GM19372 (cell line): ENCODE results near the gene PIP5K1C.

Experiments
- ATAC-seq: cut with Tn5 transposase; IDR thresholded peaks from one replicate; pipeline ENCODE4 v1.9.1; 2021; ENCODE audit warnings: mild to moderate bottlenecking, low read depth, moderate library complexity; ENCODE audit not compliant: unreplicated experiment

The PIP5K1C gene

DNA sequence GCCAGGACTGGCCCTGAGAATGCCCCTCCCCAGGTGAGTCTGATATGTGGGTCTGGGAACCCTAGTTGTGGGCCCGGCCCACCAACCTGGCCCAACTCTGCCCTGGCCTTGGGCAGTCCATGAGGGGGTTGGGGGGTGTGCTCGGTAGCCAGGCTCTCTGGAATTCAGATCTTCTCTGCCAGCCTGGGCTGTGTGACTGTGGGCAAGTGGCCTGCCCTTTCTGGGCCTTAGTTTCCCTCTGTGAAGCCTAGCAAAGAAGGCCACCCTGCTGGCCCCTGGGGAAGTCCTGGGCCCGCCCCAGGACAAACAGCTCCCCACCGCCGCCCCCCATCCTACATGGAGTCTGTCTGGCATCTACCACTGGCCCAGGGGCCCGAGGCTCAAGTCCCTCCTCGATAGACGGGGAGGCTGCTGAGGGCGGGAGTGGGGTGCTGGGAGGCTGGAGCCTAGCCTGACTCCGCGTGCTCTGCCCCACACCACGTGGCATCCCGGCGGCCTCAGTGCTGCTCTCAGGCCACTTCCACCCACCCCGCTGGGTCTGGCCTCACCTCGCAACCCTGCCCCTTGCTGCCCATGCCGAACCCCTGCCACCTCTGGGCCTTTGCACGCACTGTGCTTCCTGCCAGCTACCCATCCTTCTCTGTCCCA is 85.3 kb downstream of the PIP5K1C start:
- no peak for ATAC-seq

DNA sequence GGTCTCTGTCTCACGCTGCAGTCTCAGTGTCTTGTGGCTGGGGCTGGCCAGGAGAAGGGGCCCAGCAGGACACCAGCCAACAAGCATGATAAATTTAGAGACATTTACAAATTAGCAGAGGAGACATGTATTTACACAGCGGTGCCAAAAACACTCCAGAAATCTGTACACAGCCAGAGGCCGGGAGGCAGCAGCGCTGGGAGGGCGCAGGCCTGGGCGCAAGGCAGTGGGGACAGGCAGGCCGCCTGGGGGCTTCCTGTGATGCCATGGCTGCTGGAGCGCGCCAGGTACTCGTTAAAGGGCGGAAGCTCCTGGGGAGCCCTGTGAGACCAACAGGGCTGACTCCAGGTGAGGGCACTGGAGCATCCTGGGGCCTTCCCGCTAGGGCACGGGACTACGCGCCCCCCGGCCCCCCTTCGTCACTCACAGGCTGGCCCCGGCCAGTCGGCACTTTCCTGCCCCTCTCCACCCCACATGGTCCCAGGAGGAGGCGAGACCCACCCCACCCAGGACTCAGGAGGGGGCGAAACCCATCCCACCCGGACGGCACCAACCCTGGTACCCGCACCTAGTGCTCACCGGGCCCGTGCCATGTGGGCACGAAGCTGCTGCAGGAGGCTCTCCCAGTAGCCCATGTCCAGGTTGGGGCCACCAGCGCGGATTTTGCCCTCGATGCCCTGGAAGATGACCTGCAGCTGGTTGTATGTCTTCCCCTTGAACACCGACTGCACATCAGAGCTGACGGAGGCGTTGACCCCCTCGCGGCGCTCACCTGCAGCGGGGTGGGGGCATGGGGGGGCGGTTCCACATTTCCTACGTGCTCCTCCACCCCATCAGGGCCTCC is 86.2 kb downstream of the PIP5K1C start:
- no peak for ATAC-seq

DNA sequence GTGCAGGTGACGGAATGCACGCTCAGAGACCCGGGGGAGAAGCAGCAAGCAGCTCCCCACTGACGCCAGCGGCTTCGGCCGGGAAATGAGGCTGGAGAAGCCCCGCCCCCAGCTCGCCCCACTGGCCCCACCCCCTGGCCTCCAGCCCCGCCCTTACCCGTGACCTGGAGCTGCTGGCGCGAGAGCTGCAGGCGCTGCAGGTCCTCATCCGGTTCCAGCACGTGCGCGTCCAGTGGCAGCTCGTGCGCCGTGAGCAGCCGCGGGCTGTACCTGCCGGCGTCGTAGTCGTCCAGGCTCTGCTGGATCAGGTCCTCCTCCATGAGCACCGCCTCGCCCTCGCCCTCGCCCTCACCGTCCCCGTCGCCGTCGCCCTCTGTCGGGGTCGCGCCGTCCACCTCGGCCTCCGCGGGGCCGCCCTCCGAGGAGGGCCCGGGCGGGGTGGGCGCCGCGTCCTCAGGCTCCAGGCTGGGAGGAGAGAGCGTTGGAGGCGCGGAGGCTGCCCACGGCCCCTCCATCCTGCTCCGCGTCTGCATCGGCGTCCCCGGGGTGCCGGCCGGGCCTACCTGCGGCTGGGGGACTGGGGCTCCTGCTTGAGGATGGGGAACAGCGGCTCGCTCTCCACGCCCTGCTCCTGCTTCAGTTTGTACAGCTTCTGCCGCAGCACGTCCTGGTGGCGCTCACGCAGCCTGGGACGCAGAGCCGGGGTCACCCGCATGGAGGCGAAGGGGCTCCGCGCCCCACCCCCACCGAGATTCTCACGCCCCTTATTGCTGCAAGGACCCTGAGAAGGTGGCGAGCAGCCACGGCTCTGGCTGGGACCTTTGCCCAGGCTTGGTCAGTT is 87.1 kb downstream of the PIP5K1C start:
- no peak for ATAC-seq

DNA sequence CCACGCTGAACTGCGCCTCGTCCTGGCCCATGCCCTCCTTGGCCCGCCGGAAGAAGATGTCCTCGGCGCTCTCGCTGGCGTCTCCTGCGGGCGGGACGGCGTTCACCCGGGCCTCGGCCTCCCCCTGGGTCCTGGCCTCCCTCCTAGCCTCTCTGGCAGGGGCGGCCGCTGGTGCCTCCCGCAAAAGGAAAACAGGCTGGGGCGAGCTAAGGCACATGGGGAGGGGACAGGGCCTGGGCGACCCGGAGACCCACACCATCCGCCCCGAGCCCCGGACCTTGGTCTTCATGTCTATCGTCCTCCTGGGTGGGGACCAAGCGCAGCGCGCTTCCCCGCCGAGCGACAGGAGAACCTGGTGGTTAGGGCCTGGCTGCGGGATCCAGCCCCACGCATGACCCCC is 87.9 kb downstream of the PIP5K1C start:
- no peak for ATAC-seq

DNA sequence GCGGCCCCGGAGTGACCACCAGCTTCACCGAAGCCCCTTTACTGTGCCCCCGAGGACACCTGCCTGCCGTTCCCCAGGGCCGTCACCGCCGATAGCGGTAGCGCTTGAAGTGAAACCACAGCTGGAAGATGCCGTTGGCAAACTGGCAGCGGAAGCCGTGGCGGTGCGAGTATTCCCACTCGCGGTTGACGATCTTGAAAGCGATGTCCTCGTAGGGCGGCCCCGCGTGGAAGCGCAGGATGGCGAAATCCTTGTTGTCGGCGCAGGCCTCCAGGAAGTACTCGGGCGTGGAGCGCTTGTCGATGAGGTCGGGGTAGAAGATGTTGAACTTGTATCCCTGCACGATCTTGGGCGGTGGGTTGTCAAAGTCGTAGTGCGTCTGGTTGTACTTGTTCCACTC is 88.4 kb downstream of the PIP5K1C start:
- no peak for ATAC-seq

DNA sequence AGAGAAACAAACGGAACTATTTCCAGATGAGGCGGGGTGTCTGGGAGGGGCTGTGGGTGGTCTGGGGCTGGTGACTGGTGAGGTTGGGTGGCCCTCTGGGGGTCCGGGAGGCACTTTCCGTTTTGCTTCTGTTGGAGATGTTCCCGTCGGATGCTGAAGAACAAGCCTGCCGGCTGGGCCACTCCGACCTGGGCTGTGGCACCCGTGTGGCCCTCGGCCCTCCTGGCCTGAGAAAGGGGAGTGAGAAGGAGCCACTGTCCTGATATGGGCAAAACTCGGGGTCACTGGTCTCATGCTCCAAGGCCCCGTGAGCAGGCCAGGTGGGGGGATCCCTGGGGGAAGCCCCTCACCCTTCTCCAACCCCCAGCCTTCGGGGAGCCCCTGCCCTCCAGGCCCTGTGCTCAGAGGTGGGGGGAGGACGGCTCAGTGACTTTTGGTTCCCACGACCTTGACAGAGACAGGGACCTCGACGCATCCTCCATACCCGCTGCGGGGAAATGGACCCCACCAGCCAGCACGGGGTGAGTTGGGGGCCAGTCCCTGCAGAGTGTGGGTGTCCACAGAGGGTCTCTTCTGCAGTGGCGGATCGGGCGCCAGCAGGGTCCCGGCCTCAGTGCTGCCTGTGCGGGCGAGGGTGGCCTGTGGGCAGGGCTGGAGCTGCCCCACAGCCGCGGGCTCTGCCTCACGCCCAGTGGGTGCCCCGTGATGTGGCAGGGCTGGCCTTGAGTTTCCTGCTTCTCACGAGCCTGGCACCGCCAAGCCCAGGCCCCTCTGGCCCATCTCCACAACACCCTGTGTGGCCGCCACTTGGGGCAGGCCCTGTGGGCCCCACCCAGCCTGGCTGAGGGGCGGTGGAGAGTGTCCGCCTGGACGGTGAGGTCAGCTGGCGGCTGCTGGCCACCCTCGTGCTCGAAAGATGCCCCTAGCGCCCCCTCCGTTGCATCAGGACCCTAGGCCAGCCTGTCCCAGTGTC is 89.2 kb downstream of the PIP5K1C start:
- ATAC-seq = no peak

DNA sequence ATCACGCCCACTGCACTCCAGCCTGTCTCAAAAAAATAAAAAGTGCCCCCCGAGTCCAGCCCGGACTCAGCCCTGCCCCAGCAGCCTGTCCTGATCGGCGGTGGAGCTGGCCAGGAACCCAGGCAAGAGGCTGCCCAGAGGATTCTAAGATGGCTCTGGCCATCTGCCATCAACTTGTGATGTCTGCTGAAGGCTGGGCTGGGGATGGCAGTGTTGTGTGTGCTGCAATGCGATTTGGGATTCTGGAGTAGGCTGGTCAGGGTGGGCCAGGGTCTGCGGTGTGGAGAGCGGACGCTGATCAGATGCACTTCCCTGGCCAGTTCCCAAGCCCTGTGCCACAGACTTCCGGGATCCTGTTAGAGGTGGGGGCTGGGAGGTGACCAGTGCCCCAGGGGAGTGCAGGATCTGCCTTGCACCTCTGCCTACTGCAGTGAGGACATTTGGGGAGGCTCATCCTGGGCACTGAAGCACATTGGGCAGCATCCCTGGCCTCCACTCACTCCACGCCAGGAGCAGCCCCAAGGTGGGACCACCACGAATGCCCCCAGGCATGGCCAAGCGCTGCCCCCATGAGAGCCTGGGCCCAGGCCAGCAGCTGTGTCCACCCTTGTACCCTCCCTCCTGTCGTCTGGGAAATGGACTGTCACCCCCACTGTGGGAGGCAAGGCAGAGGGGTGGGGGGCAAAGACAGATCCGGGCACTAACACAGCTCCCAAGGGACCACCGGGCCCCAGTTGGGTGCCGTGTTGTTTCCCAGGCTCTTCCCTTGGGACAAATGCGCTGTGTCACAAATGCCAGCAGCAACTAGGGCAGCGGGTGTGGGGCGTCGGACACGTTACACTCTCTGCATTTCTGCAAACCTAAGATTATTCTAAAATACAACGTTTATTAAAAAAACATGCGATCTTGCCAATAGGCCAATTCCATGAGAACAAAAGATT is 90.2 kb downstream of the PIP5K1C start:
- ATAC-seq = no peak

DNA sequence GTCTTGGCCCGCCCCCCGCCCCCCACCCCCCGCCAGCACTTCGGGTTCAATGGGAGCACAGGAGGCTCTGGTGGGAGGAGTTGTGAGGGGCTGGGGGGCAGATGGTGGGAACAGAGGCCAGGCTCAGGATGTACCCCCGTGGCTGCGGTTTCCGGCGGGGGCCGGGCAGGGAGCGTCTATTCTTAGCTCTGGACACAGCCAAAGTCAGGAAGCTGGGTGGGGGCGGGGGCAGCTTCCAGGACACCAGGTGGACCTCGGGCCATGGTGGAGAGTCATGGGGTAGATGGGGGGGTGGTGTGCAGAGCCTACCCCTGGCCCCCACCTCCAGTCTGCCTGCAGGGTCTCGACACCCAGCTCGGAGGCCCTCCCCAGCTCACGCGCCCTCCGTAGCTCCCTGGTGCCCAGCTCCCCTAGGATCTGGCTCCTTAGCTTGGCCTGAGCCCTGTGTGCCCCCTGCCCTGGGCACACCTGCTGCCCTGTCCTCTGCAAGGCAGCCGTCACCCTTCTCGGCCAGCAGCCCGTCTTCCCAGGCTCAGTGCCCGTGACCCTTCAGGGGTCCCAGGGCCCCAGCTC is 91.4 kb downstream of the PIP5K1C start:
- no peak for ATAC-seq

DNA sequence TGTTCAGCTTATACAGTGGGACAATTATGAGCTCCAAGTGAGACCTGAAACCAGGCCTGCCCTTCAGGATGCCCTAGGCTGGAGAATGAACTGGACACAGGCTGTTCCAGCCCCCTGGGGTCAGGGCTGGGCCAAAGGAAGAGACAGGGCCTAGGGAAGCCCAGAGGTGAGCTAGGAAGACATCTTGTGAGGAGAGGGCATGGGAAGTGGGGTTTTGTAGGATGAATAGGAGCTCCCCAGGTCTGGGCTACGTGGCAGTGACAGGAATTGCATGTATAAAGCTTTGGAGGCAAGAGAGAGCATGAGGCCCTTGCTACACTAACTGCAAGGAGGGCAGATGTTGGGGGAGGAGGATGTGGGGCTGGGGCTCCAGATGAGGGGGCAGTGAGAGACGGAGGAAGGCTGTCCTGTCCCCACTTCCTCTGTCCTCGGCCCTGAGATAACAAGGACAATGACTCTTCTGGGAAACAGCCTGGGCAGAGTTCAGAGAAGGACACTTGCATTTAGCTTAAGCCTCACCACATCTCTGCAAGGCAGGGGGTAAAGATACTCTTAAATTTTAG is 92.1 kb downstream of the PIP5K1C start:
- no peak for ATAC-seq

DNA sequence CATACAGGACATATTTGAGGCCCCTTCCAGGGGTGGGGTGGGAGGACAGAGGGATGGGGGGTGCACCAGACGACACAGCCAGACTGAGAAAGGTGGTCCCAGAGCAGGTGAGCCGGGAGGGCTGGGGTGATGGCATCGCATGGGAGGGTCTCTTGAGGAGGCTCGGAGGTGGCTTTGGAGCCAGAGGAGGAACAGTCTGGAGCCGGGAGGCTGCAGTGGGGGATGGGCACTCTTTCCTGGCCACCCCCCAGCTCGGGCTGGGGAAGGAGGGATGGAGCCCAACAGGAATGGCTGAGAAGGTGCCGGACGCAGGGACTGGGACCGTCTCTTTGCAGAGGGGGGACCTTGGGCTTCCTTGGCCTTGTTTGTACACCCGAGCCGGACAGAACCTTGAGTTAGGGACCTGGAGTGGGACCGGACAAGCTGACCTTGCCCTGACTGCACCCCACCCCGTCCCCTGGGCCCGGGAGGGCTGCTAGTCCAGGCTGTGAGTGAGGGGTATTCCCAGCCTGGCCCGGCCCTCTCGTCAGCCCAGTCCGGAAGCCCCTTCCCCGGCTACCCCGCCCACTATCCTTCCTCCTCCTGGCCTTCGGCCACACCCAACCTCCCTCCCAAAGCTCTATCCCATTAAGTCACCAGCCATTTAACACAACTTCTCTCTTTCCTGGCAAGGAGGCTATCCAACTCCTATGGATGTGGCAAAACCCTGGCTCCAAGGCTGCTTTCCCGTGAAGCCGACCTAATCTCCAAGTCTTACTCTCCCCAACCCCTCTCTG is 92.8 kb downstream of the PIP5K1C start:
- ATAC-seq = no peak

DNA sequence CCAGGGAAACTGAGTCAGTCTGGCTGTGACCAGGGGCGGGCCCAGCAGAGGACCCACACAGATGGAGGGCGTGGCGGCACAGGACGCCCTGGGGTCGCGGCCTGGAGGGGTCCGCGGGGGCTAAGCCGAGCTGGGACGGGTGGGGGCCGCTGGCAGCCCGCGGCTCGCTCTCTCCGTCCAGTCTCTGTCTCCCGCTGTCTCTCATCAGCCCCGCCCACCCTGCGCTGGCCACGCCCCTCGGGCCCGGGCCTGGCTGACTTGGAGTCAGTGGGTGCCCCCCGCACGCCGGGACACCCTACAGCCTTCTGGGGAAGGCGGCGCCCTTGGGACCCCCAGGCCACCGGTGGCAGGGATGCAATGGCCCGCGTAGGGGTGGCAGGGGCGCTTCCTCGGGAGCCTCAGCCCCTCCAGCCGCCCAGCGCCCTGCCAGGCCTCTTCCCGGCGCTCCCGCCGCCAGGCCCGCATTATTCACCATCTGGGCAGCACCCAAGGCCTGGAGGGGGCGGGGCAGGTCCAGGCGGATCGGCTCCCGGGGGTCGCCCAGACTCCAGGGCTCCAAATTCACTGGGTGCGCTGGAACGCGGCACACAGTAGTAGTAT is 93.5 kb downstream of the PIP5K1C start, which contains the start of gene TBXA2R:
TSS of gene TBXA2R (minus strand) at position 186 of the 600 bp plus-strand sequence. CDS start 6,241 bp downstream, outside the sequence.
- no peak for ATAC-seq

DNA sequence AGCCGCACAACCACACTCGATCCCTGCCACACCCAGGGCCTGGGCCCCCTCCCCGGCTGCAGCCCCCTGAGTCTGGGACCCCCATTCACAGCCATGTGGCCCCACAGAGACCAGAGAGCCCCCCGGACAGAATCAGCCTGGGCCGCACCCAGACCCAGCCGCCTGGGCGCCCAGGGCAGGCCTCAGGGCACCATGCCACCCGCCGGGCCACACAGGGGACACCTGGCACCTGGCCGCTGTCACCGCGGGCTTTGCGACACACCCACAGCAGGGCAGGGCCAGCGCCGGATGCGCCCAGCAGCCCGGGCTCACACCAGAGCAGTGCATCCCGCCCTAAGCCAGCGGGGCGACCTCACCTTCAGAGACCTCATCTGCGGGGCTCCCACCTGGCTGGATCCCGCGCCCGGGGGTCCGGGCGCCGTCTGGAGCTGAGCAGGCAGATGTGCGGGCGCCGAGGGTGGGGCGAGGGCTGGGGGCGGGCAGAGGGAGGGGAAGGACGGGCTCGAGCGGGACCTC is 94.0 kb downstream of the PIP5K1C start:
- no peak for ATAC-seq

DNA sequence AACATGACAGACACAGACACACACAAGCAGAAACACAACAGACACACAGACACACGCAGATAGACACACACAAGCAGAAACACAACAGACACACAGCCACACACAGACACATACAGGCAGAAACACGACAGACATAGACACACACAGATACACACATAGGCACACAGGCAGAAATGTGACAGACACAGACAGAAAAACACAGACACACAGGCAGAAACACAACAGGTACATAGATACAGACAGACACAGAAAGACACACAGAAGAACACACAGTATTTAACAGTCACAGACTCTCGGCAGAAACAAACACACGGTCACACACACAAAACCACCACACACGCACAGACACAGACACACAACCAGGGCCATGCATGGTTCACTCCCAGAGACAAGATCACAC is 94.5 kb downstream of the PIP5K1C start:
- ATAC-seq = no peak

DNA sequence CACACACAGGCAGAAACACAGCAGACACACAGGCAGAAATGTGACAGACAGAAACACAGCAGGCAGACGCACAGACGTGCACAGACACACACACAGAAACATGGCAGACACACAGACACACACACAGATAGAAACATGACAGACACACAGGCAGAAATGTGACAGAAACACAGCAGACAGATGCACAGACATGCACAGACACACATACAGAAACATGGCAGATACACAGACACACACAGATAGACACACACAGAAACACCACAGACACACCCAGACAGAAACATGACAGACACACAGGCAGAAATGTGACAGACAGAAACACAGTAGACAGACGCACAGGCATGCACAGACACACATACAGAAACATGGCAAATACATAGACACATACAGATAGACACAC is 94.9 kb downstream of the PIP5K1C start:
- ATAC-seq = no peak

DNA sequence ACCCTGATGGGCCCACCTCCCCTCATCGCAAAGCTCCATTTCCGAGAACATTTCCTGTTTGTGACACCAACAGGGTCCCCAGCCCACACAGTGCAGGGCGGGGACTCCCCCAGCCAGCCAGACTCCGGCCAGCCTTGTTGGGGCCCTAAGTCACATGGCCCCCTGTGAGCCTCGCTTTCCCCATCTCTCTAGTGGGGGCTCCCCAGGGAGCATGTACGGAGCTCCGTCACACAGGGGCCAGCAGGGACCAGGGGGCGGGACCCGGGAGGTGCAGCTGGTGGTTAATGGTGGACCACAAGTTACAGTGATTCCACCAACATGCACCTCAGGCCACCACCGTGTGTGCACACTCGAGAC is 95.3 kb downstream of the PIP5K1C start:
- ATAC-seq = no peak

DNA sequence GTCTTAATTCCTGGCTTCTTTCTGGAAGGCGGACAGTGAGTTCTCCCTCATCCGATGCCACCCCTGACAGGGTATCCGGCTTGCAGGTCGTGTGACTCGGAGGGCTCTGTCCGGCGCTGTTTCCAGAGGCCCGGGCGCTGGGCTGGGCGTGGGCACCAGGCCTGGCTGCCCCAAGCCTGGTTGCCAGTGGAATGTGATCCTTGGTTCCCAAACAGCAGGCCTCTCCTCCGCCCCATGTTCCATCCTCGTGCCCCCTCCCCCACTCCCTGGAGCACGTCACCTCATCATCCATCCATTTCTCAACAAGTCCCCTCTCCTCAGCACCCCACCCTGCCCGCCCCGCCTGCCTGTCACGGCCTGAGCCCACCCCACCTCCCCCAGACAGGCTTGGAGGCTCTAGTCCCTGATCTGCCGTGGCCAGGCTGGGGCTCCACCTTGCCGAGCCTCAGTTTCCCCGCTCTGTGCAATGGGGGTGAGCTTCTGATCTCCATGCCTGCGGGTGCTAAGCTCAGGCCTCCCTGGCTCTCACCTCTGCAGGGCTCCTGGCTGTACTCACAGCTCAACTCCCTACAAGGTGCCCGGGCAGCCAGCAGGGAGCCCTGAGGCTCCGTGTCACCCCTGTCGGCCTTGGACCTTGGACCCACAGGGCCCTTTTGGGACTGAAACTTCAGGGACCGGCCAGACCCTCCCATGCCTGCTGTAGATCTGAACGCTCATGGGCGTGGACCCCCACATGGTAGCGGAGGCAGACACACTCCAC is 95.9 kb downstream of the PIP5K1C start:
- ATAC-seq = no peak
